H1 (cell line): ENCODE results near the gene GRIFIN. TPM values are rescaled to one million over a fixed set of nuclear protein-coding genes. Genes with fewer than 3 reads are reported as not detected.

ENCODE experiments used
- ASH2L ChIP-seq: fragments of 200-600, 300-600 bp; sonication (generic); IDR thresholded peaks from one replicate; pipeline ENCODE4 v1.7.1; 2017; ENCODE audit warnings: low read length
- ATF3 ChIP-seq: IDR thresholded peaks from 2 replicates; pipeline ENCODE4 v1.6.1; 2011; ENCODE audit warnings: low read depth, mild to moderate bottlenecking, low read length; ENCODE audit not compliant: insufficient read depth
- CHD2 ChIP-seq: IDR thresholded peaks from 2 replicates; pipeline ENCODE4 v1.6.1; 2012; ENCODE audit warnings: low read length, improper control_type of control experiment
- CTCF ChIP-seq, 3 experiments: IDR thresholded peaks; 1 replicate in 2 of 3; 2 replicates in 1 of 3; pipeline versions ENCODE4 v1.5.1 to v1.6.1; 2011; ENCODE audit warnings: low read length in 3 of 3, mild to moderate bottlenecking in 3 of 3, inconsistent platforms in 2 of 3, low read depth in 1 of 3, moderate library complexity in 1 of 3; ENCODE audit not compliant: insufficient read depth in 1 of 3; ENCODE audit errors: control extremely low read depth in 1 of 3
- EZH2 ChIP-seq: fragments of 200-600 bp; sonication (generic); IDR thresholded peaks from 2 replicates; pipeline ENCODE4 v1.7.1; 2012; ENCODE audit warnings: low read depth, mild to moderate bottlenecking, moderate library complexity, low read length, inconsistent platforms; ENCODE audit not compliant: severe bottlenecking
- KDM5A ChIP-seq: fragments of 200-600 bp; IDR thresholded peaks from 2 replicates; pipeline ENCODE4 v1.7.1; 2012; ENCODE audit warnings: mild to moderate bottlenecking, low read length, inconsistent platforms, mixed read lengths
- POLR2A ChIP-seq, 2 experiments: IDR thresholded peaks; 1 replicate in 1 of 2; 2 replicates in 1 of 2; pipeline ENCODE4 v1.6.1; 2011; ENCODE audit warnings: low read depth in 2 of 2, low read length in 2 of 2, mild to moderate bottlenecking in 2 of 2; ENCODE audit errors: control extremely low read depth in 1 of 2
- POLR2AphosphoS5 ChIP-seq: IDR thresholded peaks from 2 replicates; pipeline ENCODE4 v1.6.1; 2011; ENCODE audit warnings: low read depth, low read length
- POU5F1 ChIP-seq: IDR thresholded peaks from 2 replicates; pipeline ENCODE4 v1.6.1; 2011; ENCODE audit warnings: low read depth, mild to moderate bottlenecking, low read length, moderate library complexity
- RAD21 ChIP-seq, 2 experiments: IDR thresholded peaks in 1 of 2; conservative IDR thresholded peaks in 1 of 2; 2 replicates each; pipeline ENCODE4 v1.6.1; 2011; ENCODE audit warnings: low read depth in 2 of 2, low read length in 2 of 2, improper control_type of control experiment in 1 of 2, inconsistent platforms in 1 of 2, mild to moderate bottlenecking in 1 of 2, moderate library complexity in 1 of 2
- RNF2 ChIP-seq: fragments of 200-900, 300-1000 bp; sonication (generic); IDR thresholded peaks from 2 replicates; pipeline ENCODE4 v1.7.1; 2016; ENCODE audit warnings: borderline replicate concordance, low read depth, mild to moderate bottlenecking, antibody characterized with exemption, low read length; ENCODE audit not compliant: poor library complexity, severe bottlenecking; ENCODE audit errors: missing control alignments
- TBP ChIP-seq: IDR thresholded peaks from 2 replicates; pipeline ENCODE4 v1.6.1; 2011; ENCODE audit warnings: low read depth, low read length, improper control_type of control experiment
- polyA plus RNA-seq, 7 experiments: library from polyadenylated mRNA; depleted of rRNA in 3 of 7; stranded (reverse) in 5 of 7; unstranded in 2 of 7; fragments of >200 nt in 5 of 7; fragments of 200-250 nt in 2 of 7; gene quantifications; 1 replicate in 5 of 7; 2 replicates in 1 of 7; 4 replicates in 1 of 7; pipeline versions ENCODE4 v1.2.1 to v1.2.3, GENCODE V29; 2011 to 2013; ENCODE audit warnings: missing spikeins in 2 of 7, mixed read lengths in 2 of 7
- total RNA-seq: library from RNA; stranded (reverse); fragmentation: NEBNext Ultra II Directional; extraction: Animal tissue kit (Norgen Biotek cat#: 25700); gene quantifications from 2 replicates; pipeline ENCODE4 v1.2.1, GENCODE V29; 2021

The GRIFIN gene
- total and polyA plus RNA-seq, 2 of the 8 experiments (the other 6 are each of a cell fraction or from before 2014, with no cell fraction given): not detected

- TF ChIP-seq EZH2: no peak
- TF ChIP-seq POLR2A (IDR thresholded peaks at IDR 0.05; ENCODE audit: control extremely low read depth in 1 of 2, low read depth in 2 of 2, low read length in 2 of 2): peak in 1 of 2 experiments; percentile 90; a peak in 2 of 3 replicates
- TF ChIP-seq ATF3: no peak
- no peak for TF ChIP-seq RNF2
- peak; percentile 92 for TF ChIP-seq TBP
- peak; percentile 92 for TF ChIP-seq POLR2AphosphoS5
- TF ChIP-seq ASH2L: peak; percentile 33
- no peak for TF ChIP-seq KDM5A
- no peak for TF ChIP-seq POU5F1
- no peak for TF ChIP-seq CTCF (IDR thresholded peaks at IDR 0.05; ENCODE audit: control extremely low read depth in 1 of 3, insufficient read depth in 1 of 3, low read depth in 1 of 3, low read length in 3 of 3)
- no peak for TF ChIP-seq RAD21 (IDR thresholded peaks at IDR 0.05 in 1 of 2, conservative IDR thresholded peaks at IDR 0.05 in 1 of 2; ENCODE audit: low read depth in 2 of 2, low read length in 2 of 2)
- TF ChIP-seq CHD2: no peak
Observed at GRCh38 chr7:2519119-2519930, 43.1 kb upstream of the GRIFIN start, which contains the start of gene LFNG (continued).
